Calu3 (cell line): ENCODE data around the gene TCF4. TPM values are rescaled to one million over a fixed set of nuclear protein-coding genes. Genes with fewer than 3 reads are reported as not detected.
A peak's percentile ranks its signal among the peaks of the same experiment; 100 is the strongest.

Experiments used
- BruUV-seq: library from RNA; stranded (reverse); fragments of 400-500 nt; replicated peaks from 2 replicates; lab custom pipeline; 2021; lab: Mats Ljungman, UMichigan
- CTCF ChIA-PET: fragments of 300-600 bp; sonication (Branson Sonifier 250); formaldehyde crosslinking; loops from one replicate; lab custom pipeline; 2022; ENCODE audit warnings: antibody characterized with exemption; lab: Charles Lee
- DNase-seq: peaks from one replicate; pipeline ENCODE4 v3.0.0; 2022
- H3K27ac Mint-ChIP-seq: one replicate; pipeline ENCODE4 v1.8.0; 2022; ENCODE audit warnings: mixed read lengths; ENCODE audit not compliant: unreplicated experiment
- H3K27me3 Mint-ChIP-seq: one replicate; pipeline ENCODE4 v1.8.0; 2022; ENCODE audit warnings: mixed read lengths; ENCODE audit not compliant: unreplicated experiment
- H3K36me3 Mint-ChIP-seq: one replicate; pipeline ENCODE4 v1.8.0; 2022; ENCODE audit warnings: mild to moderate bottlenecking, moderate library complexity, mixed read lengths; ENCODE audit not compliant: insufficient read depth, unreplicated experiment
- H3K4me1 Mint-ChIP-seq: one replicate; pipeline ENCODE4 v1.8.0; 2022; ENCODE audit warnings: mild to moderate bottlenecking, low read depth, mixed read lengths; ENCODE audit not compliant: unreplicated experiment
- H3K4me3 Mint-ChIP-seq: one replicate; pipeline ENCODE4 v1.8.0; 2022; ENCODE audit warnings: mild to moderate bottlenecking, low read depth, moderate library complexity, mixed read lengths; ENCODE audit not compliant: unreplicated experiment
- H3K9me3 Mint-ChIP-seq: one replicate; pipeline ENCODE4 v1.8.0; 2022; ENCODE audit warnings: low read depth, mixed read lengths; ENCODE audit not compliant: unreplicated experiment
- CTCF ChIP-seq: fragments of 200-600 bp; IDR thresholded peaks from one replicate; pipeline ENCODE4 v1.8.0; 2022; ENCODE audit warnings: antibody characterized with exemption; ENCODE audit not compliant: unreplicated experiment
- intact Hi-C: fragments of 100-400 bp; cut with micrococcal nuclease; formaldehyde crosslinking; loops from one replicate; pipeline ENCODE4 v1.10.0; 2022; ENCODE audit not compliant: unreplicated experiment
- total RNA-seq: library from RNA; stranded (reverse); gene quantifications from 2 replicates; pipeline ENCODE4 v1.2.3, GENCODE V29; 2022

The TCF4 gene
- total RNA-seq, 1 experiment from 2014 or later, result 0.21 TPM

DNA sequence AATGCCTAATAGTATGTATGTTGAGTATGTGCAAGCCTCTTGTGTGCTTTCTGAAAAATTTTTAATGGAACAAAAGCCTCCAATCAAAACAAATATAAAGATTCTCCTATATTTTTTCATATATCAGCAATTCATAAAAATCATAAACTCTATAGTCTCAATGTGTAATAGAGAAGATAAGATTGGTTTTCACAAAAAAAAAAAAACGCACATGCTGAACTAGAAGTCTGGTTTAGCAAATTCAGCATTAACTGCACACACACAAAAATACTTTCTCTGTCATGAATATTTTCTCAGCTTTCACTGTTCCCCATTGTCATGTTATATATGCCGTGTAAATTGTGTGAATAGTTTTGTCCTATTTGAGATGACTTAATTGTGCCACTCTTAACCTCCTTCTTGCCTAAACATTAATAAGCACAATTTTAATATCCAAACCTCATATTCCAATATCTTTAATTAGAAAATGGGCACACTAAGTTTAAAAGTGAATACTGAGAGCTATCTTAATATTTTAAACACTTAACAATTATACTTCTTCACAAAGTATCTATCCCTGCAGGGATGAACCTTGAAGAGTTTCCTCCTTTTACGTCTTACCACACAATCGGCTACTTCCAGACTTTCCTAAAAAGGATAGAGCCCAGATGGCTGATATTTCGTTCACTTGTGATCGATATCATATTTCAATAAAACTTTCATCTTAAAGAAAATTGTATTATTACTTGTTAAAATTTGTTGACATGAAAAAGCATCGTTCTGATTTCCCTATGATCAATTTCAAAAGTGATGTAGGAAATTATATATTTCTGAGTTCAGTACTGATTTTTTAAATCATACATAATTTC is 242.7 kb downstream of the TCF4 start:
- no peak for TF ChIP-seq CTCF
- no peaks in the 10 kb centered on the region for H3K9me3 Mint-ChIP-seq
- H3K27me3 Mint-ChIP-seq, result no peaks in the 10 kb centered on the region
- no peak overlapping the region for H3K4me3 Mint-ChIP-seq
- H3K27ac Mint-ChIP-seq, result no peak overlapping the region
- H3K36me3 Mint-ChIP-seq, result no peaks in the 10 kb centered on the region
- H3K4me1 Mint-ChIP-seq, result no peaks in the 10 kb centered on the region
- BruUV-seq, result no TSS peak
- DNase-seq, result no peak
- intact Hi-C loops, result loop anchor here (10.0 kb wide), 1 partner anchor 509 kb away; no protein-coding TSS in a partner anchor
- CTCF ChIA-PET, result interaction anchor here (0.5 kb wide), 1 partner anchor 149 kb away, joined by 3 read pairs; no protein-coding TSS in a partner anchor

- Mint-ChIP-seq H3K4me3 (no peak overlapping the region), H3K36me3 (no peaks in the 10 kb centered on the region), H3K9me3 (no peaks in the 10 kb centered on the region), H3K4me1 (no peaks in the 10 kb centered on the region), H3K27me3 (no peaks in the 10 kb centered on the region), H3K27ac (no peak overlapping the region)
- intact Hi-C loops, result loop anchor here (5.0 to 10.0 kb wide), 3 partner anchors 439 to 1234 kb away; no protein-coding TSS in a partner anchor
- CTCF ChIA-PET, result interaction anchor here (0.5 to 1.0 kb wide), 4 partner anchors 12 to 1088 kb away, joined by 4 to 5 read pairs (median 4); no protein-coding TSS in a partner anchor
- no peak for DNase-seq
- TF ChIP-seq CTCF, result peak; percentile 32
- no TSS peak for BruUV-seq
Measured at GRCh38 chr18:55343396-55344073, 244.5 kb downstream of the TCF4 start.

- no peaks in the 10 kb centered on the region for H3K9me3 Mint-ChIP-seq
- H3K27ac Mint-ChIP-seq, result no peak overlapping the region
- DNase-seq, result no peak
Measured at GRCh38 chr18:55340998-55341397, 247.0 kb downstream of the TCF4 start.

More at GRCh38 chr18:55340998-55341397, 247.0 kb downstream of the TCF4 start:
- Mint-ChIP-seq H3K36me3 (no peaks in the 10 kb centered on the region), H3K4me3 (no peak overlapping the region), H3K4me1 (no peaks in the 10 kb centered on the region), H3K27me3 (no peaks in the 10 kb centered on the region)
- intact Hi-C loops, result loop anchor here (5.0 to 10.0 kb wide), 3 partner anchors 441 to 1236 kb away; no protein-coding TSS in a partner anchor
- CTCF ChIA-PET, result interaction anchor here (0.6 kb wide), 2 partner anchors 375 to 444 kb away, joined by 4 to 5 read pairs; no protein-coding TSS in a partner anchor
- TF ChIP-seq CTCF, result no peak
- BruUV-seq, result no TSS peak
